ENCODE measurements around the gene CPOX. TPM values are rescaled to one million over a fixed set of nuclear protein-coding genes. Genes with fewer than 3 reads are reported as not detected.
"Not testable (repeated sequence)": the region's sequence is repeated elsewhere in the genome, so short reads cannot be mapped to it uniquely, and the experiment has no call there.

CPOX gene
- 16.8 and 19.9 TPM in 2 replicates for total RNA-seq (2022)
- Bru-seq, nascent RNA = percentile 61 among the genes with signal in this experiment
- percentile 80 among the genes with signal in this experiment for BruChase-seq, experiment 1, labeled RNA remaining after a 6-hour chase
- BruChase-seq, experiment 2, labeled RNA remaining after a 2-hour chase = percentile 79 among the genes with signal in this experiment
- long read RNA-seq, transcript CPOX-201 (7 exons, 2,821 nt) = major isoform, 19 of 21 reads
- long read RNA-seq, partial matches to known transcripts = 1 of 21 reads
- long read RNA-seq, other reads (novel, unspliced or antisense) = 1 of 21 reads

GRCh38 chr3:98593046-98593936, at the start of gene CPOX:
Gene CPOX, minus strand, starts transcription at chr3:98593611. Its CDS starts 107 bp downstream, at chr3:98593504.
- no TSS peak for BruUV-seq (replicated peaks)

GRCh38 chr3:98642769-98643168, 49.4 kb upstream of the CPOX start:
- H3K4me1 Mint-ChIP-seq (ENCODE audit: low read depth, unreplicated experiment); H3K27me3 Mint-ChIP-seq (ENCODE audit: unreplicated experiment); intact Hi-C loops (cut with micrococcal nuclease; ENCODE audit: unreplicated experiment); H3K36me3 Mint-ChIP-seq (ENCODE audit: insufficient read depth, unreplicated experiment); H3K9me3 Mint-ChIP-seq (ENCODE audit: low read depth, unreplicated experiment); BruUV-seq (replicated peaks); DNase-seq; H3K4me3 Mint-ChIP-seq (ENCODE audit: low read depth, unreplicated experiment); H3K27ac Mint-ChIP-seq (ENCODE audit: unreplicated experiment): not testable (repeated sequence)
- CTCF ChIA-PET = interaction anchor here (0.6 kb wide), 1 partner anchor 72 kb away, joined by 5 read pairs; no protein-coding TSS in a partner anchor

More at GRCh38 chr3:98593046-98593936, at the start of gene CPOX:
- DNase-seq = peak; percentile 85
- H3K36me3 Mint-ChIP-seq (ENCODE audit: insufficient read depth, unreplicated experiment) = peaks cover 16% of the 10 kb centered on the region
- intact Hi-C loops (cut with micrococcal nuclease; ENCODE audit: unreplicated experiment) = no loop called here
- peaks cover 14% of the 10 kb centered on the region for H3K4me1 Mint-ChIP-seq (ENCODE audit: low read depth, unreplicated experiment)
- peak within 1 kb of the TSS; percentile 15 for H3K27ac Mint-ChIP-seq (ENCODE audit: unreplicated experiment)
- no peaks in the 10 kb centered on the region for H3K27me3 Mint-ChIP-seq (ENCODE audit: unreplicated experiment)
- no peaks in the 10 kb centered on the region for H3K9me3 Mint-ChIP-seq (ENCODE audit: low read depth, unreplicated experiment)
- peak within 1 kb of the TSS; percentile 81 for H3K4me3 Mint-ChIP-seq (ENCODE audit: low read depth, unreplicated experiment)
- no peak for TF ChIP-seq CTCF (IDR thresholded peaks at IDR 0.05; ENCODE audit: unreplicated experiment)
- CTCF ChIA-PET = interaction anchor here (0.8 to 2.3 kb wide), 4 partner anchors 9 to 401 kb away, joined by 3 to 11 read pairs (median 3); no protein-coding TSS in a partner anchor

GRCh38 chr3:98641756-98642155, 48.3 kb upstream of the CPOX start:
- CTCF ChIA-PET; H3K27ac Mint-ChIP-seq (ENCODE audit: unreplicated experiment); BruUV-seq (replicated peaks); H3K4me3 Mint-ChIP-seq (ENCODE audit: low read depth, unreplicated experiment); DNase-seq; H3K4me1 Mint-ChIP-seq (ENCODE audit: low read depth, unreplicated experiment); H3K27me3 Mint-ChIP-seq (ENCODE audit: unreplicated experiment); H3K36me3 Mint-ChIP-seq (ENCODE audit: insufficient read depth, unreplicated experiment); H3K9me3 Mint-ChIP-seq (ENCODE audit: low read depth, unreplicated experiment); intact Hi-C loops (cut with micrococcal nuclease; ENCODE audit: unreplicated experiment): not testable (repeated sequence)

GRCh38 chr3:98638515-98638914, 45.1 kb upstream of the CPOX start:
- H3K36me3 Mint-ChIP-seq (ENCODE audit: insufficient read depth, unreplicated experiment) = not testable (repeated sequence)

GRCh38 chr3:98630416-98630815, 37.0 kb upstream of the CPOX start:
- no TSS peak for BruUV-seq (replicated peaks)
- DNase-seq = no peak
- intact Hi-C loops (cut with micrococcal nuclease; ENCODE audit: unreplicated experiment) = no loop called here
- Mint-ChIP-seq H3K4me1 (ENCODE audit: low read depth, unreplicated experiment) (no peaks in the 10 kb centered on the region), H3K27me3 (ENCODE audit: unreplicated experiment) (no peaks in the 10 kb centered on the region), H3K4me3 (ENCODE audit: low read depth, unreplicated experiment) (no peak overlapping the region), H3K27ac (ENCODE audit: unreplicated experiment) (no peak overlapping the region), H3K9me3 (ENCODE audit: low read depth, unreplicated experiment) (no peaks in the 10 kb centered on the region), H3K36me3 (ENCODE audit: insufficient read depth, unreplicated experiment) (no peaks in the 10 kb centered on the region)
- CTCF ChIA-PET = no interaction called here
- no peak for TF ChIP-seq CTCF (IDR thresholded peaks at IDR 0.05; ENCODE audit: unreplicated experiment)

More at GRCh38 chr3:98638515-98638914, 45.1 kb upstream of the CPOX start:
- intact Hi-C loops (cut with micrococcal nuclease; ENCODE audit: unreplicated experiment); H3K27ac Mint-ChIP-seq (ENCODE audit: unreplicated experiment); CTCF ChIA-PET; DNase-seq; H3K27me3 Mint-ChIP-seq (ENCODE audit: unreplicated experiment); H3K9me3 Mint-ChIP-seq (ENCODE audit: low read depth, unreplicated experiment); H3K4me3 Mint-ChIP-seq (ENCODE audit: low read depth, unreplicated experiment); BruUV-seq (replicated peaks); H3K4me1 Mint-ChIP-seq (ENCODE audit: low read depth, unreplicated experiment): not testable (repeated sequence)

Data from Calu3 (cell line).